ENCODE results near the gene C11orf52. TPM values are rescaled to one million over a fixed set of nuclear protein-coding genes. Genes with fewer than 3 reads are reported as not detected.

Gene C11orf52
- total and polyA plus RNA-seq, 2 of the 13 experiments (the other 11 are each of a cell fraction or from before 2014, with no cell fraction given): 7.4 to 11.0 TPM

DNA sequence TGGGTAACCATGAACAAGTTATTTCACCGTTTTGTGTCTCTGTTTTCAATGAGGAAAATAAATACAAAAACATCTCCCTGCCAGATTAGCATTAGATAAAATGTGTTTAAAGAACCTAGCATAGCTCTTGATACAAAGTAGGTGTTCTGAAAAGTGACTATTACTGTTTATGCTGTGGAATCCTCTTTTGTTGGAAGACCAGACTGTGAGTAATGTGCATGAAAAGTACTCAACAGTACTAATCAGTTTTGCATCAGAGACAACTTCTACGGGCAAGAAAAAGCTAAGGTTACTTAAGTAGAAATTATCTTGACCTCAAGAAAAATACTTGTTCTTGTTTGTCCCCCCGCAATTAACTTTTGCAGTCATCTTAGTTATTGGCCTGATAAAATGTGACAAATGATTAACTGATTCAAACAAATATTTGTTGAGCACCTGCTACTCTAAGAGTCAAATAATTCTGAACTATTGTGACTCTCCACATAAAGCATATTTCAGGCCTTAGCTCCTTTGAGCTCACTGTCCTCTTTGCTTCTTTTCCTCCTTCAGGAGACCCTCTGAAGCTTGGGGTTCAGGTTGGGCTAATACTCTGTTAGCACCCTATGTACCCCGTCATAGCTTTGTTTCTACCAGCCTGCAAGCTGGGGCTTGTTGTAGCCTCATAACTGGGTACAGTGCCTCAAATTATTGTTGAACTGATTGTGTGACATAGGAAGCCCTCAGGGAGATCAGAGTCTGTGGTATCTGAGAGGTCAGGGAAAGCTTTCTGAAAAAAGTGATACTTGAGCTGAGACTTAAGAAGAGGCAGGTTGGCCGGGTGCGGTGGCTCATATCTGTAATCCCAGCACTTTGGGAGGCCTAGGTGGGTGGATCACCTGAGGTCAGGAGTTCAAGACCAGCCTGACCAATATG, 42.9 kb downstream of the C11orf52 start:
- ChIA-PET POLR2A (interaction anchor here (1.2 kb wide), 1 partner anchor 21 kb away, joined by 5 read pairs; no protein-coding TSS in a partner anchor), CTCF (ENCODE audit: low intra/inter-chr PET ratio, low total read pairs) (no interaction called here)
- WGBS (ENCODE audit: low lambda C conversion rate): 93% methylated on average over 6 of the region's 6 CpGs
- Histone ChIP-seq H3K27me3 (ENCODE audit: control insufficient read depth in 1 of 2, insufficient read depth in 2 of 2, low read length in 2 of 2) (no peaks in the 10 kb centered on the region), H3K4me1 (ENCODE audit: insufficient read depth, low read length) (0 out of 2 replicates have a peak, but pooled peaks cover 10% of the 10 kb centered on the region), H3K27ac (ENCODE audit: extremely low read length, insufficient read depth, low read length) (no peak overlapping the region), H3K79me2 (ENCODE audit: insufficient read depth, low read length) (no peaks in the 10 kb centered on the region), H3K36me3 (replicated peaks in 1 of 2; ENCODE audit: control insufficient read depth in 1 of 2, insufficient read depth in 2 of 2, low read length in 2 of 2) (peaks cover 5 to 13% of the 10 kb centered on the region in 2 experiments), H3K9ac (ENCODE audit: insufficient read depth, low read depth, low read length) (no peak overlapping the region), H4K20me1 (ENCODE audit: insufficient read depth, low read length) (no peaks in the 10 kb centered on the region), H3K4me2 (ENCODE audit: low read depth, low read length) (no peak overlapping the region), H3K9me3 (ENCODE audit: low read length) (no peaks in the 10 kb centered on the region), H2AFZ (ENCODE audit: low read length) (no peak overlapping the region), H3K4me3 (replicated peaks in 1 of 3; ENCODE audit: insufficient read depth in 1 of 3, low read depth in 2 of 3, low read length in 3 of 3) (no peak overlapping the region)
- no peak for TF ChIP-seq ZNF331 (CRISPR knock-in tag; IDR thresholded peaks at IDR 0.05)
- no peak for TF ChIP-seq ZNF761 (CRISPR knock-in tag; conservative IDR thresholded peaks at IDR 0.05)
- TF ChIP-seq MIER2 (CRISPR knock-in tag; IDR thresholded peaks at IDR 0.05): no peak
- TF ChIP-seq, protein P1, sequence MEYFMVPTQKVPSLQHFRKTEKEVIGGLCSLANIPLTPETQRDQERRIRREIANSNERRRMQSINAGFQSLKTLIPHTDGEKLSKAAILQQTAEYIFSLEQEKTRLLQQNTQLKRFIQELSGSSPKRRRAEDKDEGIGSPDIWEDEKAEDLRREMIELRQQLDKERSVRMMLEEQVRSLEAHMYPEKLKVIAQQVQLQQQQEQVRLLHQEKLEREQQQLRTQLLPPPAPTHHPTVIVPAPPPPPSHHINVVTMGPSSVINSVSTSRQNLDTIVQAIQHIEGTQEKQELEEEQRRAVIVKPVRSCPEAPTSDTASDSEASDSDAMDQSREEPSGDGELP (IDR thresholded peaks at IDR 0.05; ENCODE audit: borderline replicate concordance, low read depth): no peak
- TF ChIP-seq ZSCAN30 (CRISPR knock-in tag; IDR thresholded peaks at IDR 0.05): no peak
- TF ChIP-seq ZNF713 (CRISPR knock-in tag; IDR thresholded peaks at IDR 0.05): no peak
- TF ChIP-seq TCF7 (IDR thresholded peaks at IDR 0.05; ENCODE audit: low read depth): no peak
- no peak for TF ChIP-seq ZFP41 (CRISPR knock-in tag; IDR thresholded peaks at IDR 0.05; ENCODE audit: borderline replicate concordance)
- no peak for TF ChIP-seq PHF21A (CRISPR knock-in tag; IDR thresholded peaks at IDR 0.05)
- TF ChIP-seq ZGPAT (CRISPR knock-in tag; IDR thresholded peaks at IDR 0.05): no peak
- no peak for TF ChIP-seq NCOA1 (CRISPR knock-in tag; IDR thresholded peaks at IDR 0.05)
- FAIRE-seq (no peak), DNase-seq (ENCODE audit: low spot score) (no peak), ATAC-seq (no peak)
- intact Hi-C loops (cut with micrococcal nuclease; ENCODE audit: unreplicated experiment): no loop called here
- BruUV-seq (replicated peaks): no TSS peak
- in situ Hi-C loops (cut with HindIII; ENCODE audit: extremely low pct_ligation_motif_present, low pct_unique_long_range_greater_than_20kb): no loop called here
